ENCODE measurements around the gene NFIB. TPM values are rescaled to one million over a fixed set of nuclear protein-coding genes. Genes with fewer than 3 reads are reported as not detected.

NFIB gene
- total and polyA plus RNA-seq, 10 of the 15 experiments (the other 5 are each of a cell fraction or from before 2014, with no cell fraction given), result under 0.01 to 0.19 (median 0.05) TPM; not detected in 3

DNA sequence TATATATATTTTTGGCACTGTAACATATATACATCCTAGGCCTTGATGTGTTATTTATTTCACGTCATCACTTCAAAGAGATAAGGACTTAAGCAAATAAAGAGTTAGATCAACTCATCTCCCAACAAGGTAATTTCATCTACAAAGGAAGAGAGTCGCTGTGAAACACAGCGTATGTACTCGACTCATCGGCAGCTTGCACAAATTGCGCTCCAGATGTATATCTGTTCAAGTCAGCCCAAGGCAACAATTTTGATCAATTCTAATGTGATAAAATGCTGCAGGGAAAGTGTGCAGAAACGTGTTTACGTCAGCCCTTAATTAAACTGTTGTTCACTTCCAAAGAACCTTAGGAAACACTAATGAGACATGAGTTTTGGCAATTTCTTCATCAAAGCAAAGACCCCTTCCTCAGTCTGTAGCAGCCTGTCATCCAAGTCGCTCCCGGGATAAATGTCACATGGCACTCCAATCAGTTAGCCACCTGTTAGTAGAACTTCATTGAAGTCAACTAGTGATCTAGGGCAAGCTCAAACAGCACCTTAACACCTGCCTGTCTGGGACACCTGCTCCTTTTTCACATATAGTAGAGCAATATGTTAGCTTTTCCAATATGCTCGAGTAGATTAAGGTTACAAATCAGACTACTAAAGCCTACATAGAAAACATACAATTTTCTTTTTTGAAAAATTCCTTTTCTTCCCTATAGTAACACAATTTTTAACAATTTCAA, 182.4 kb downstream of the NFIB start:
- TF ChIP-seq SREBF2 (IDR thresholded peaks at IDR 0.05; ENCODE audit: low read length), result no peak
- TF ChIP-seq JUND (IDR thresholded peaks at IDR 0.05; ENCODE audit: low read depth, low read length), result no peak
- TF ChIP-seq, protein P1, sequence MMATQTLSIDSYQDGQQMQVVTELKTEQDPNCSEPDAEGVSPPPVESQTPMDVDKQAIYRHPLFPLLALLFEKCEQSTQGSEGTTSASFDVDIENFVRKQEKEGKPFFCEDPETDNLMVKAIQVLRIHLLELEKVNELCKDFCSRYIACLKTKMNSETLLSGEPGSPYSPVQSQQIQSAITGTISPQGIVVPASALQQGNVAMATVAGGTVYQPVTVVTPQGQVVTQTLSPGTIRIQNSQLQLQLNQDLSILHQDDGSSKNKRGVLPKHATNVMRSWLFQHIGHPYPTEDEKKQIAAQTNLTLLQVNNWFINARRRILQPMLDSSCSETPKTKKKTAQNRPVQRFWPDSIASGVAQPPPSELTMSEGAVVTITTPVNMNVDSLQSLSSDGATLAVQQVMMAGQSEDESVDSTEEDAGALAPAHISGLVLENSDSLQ (IDR thresholded peaks at IDR 0.05), result no peak
- TF ChIP-seq BACH1 (IDR thresholded peaks at IDR 0.05; ENCODE audit: borderline replicate concordance), result no peak
- TF ChIP-seq NRF1 (conservative IDR thresholded peaks at IDR 0.05; ENCODE audit: low read depth, low read length), result no peak
- TF ChIP-seq SP1 (IDR thresholded peaks at IDR 0.05; ENCODE audit: low read depth, low read length), result no peak
- no peak for TF ChIP-seq TCF7 (IDR thresholded peaks at IDR 0.05; ENCODE audit: borderline replicate concordance)
- TF ChIP-seq BRCA1 (IDR thresholded peaks at IDR 0.05; ENCODE audit: low read depth, low read length), result no peak
- TF ChIP-seq IKZF1 (conservative IDR thresholded peaks at IDR 0.05), result no peak
- no peak for TF ChIP-seq NR2C1 (IDR thresholded peaks at IDR 0.05)
- TF ChIP-seq EZH2 (IDR thresholded peaks at IDR 0.05; ENCODE audit: borderline replicate concordance, control insufficient read depth, low read depth, low read length), result no peak
- TF ChIP-seq RCOR1 (conservative IDR thresholded peaks at IDR 0.05; ENCODE audit: low read depth, low read length), result no peak
- no peak for TF ChIP-seq CHD1 (IDR thresholded peaks at IDR 0.05; ENCODE audit: low read depth, low read length)
- TF ChIP-seq, protein P2, sequence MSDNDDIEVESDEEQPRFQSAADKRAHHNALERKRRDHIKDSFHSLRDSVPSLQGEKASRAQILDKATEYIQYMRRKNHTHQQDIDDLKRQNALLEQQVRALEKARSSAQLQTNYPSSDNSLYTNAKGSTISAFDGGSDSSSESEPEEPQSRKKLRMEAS (IDR thresholded peaks at IDR 0.05; ENCODE audit: low read depth, low read length), result no peak
- no peak for TF ChIP-seq ESRRA (IDR thresholded peaks at IDR 0.05; ENCODE audit: low read length)
- no peak for TF ChIP-seq HDGF (IDR thresholded peaks at IDR 0.05)
- ATAC-seq (no peak), DNase-seq (ENCODE audit: low read depth, low spot score) (no peak), FAIRE-seq (no peak)
- H3K9ac ChIP-seq (ENCODE audit: control insufficient read depth, insufficient read depth, low read length), result no peak overlapping the region
- in situ Hi-C loops (cut with MboI) (no loop called here), intact Hi-C loops (cut with micrococcal nuclease; ENCODE audit: unreplicated experiment) (no loop called here)
- H3K9me3 ChIP-seq (replicated peaks; ENCODE audit: control insufficient read depth, insufficient read depth, low read length), result no peaks in the 10 kb centered on the region
- no peaks in the 10 kb centered on the region for H3K36me3 ChIP-seq (ENCODE audit: control insufficient read depth in 2 of 2, insufficient read depth in 2 of 2, low read length in 1 of 2)
- H3K4me2 ChIP-seq (ENCODE audit: control insufficient read depth, insufficient read depth), result no peak overlapping the region
- RAD21 ChIA-PET (ENCODE audit: unreplicated experiment), result no interaction called here
- no peaks in the 10 kb centered on the region for H3K79me2 ChIP-seq (ENCODE audit: control insufficient read depth, insufficient read depth, low read length)
- H3K27ac ChIP-seq (ENCODE audit: control insufficient read depth, insufficient read depth), result no peak overlapping the region
- POLR2A ChIA-PET, result no interaction called here
- no TSS peak for BruUV-seq (replicated peaks)
- H3K4me3 ChIP-seq, result no peak overlapping the region
- no peaks in the 10 kb centered on the region for H4K20me1 ChIP-seq (ENCODE audit: control insufficient read depth, insufficient read depth)
- no peaks in the 10 kb centered on the region for H3K4me1 ChIP-seq (ENCODE audit: control insufficient read depth, insufficient read depth, low read length)
- WGBS (ENCODE audit: insufficient coverage, insufficient replicate concordance, low lambda C conversion rate, missing lambda C conversion rate), result 30% methylated on average over 11 of the region's 11 CpGs
- SMC1A ChIA-PET (ENCODE audit: uncharacterized antibody, unreplicated experiment), result no interaction called here
- H3K27me3 ChIP-seq (replicated peaks in 1 of 2; ENCODE audit: control insufficient read depth in 2 of 2, insufficient read depth in 2 of 2, low read length in 1 of 2), result no peaks in the 10 kb centered on the region
- CTCF ChIA-PET, result no interaction called here
- no peak overlapping the region for H2AFZ ChIP-seq (ENCODE audit: control insufficient read depth, low read depth, low read length)

Data from GM12878 (cell line).